SIG-M5 treated with dmso at 0.1 percent for 504 hours (cell line): ENCODE data around the gene SRRM3.
"Not testable (repeated sequence)": the region's sequence is repeated elsewhere in the genome, so short reads cannot be mapped to it uniquely, and the experiment has no call there.

Experiments used
- DNase-seq: peaks from one replicate; lab custom pipeline; 2025; ENCODE audit not compliant: unreplicated experiment; lab: John Stamatoyannopoulos, UW

The SRRM3 gene

DNA sequence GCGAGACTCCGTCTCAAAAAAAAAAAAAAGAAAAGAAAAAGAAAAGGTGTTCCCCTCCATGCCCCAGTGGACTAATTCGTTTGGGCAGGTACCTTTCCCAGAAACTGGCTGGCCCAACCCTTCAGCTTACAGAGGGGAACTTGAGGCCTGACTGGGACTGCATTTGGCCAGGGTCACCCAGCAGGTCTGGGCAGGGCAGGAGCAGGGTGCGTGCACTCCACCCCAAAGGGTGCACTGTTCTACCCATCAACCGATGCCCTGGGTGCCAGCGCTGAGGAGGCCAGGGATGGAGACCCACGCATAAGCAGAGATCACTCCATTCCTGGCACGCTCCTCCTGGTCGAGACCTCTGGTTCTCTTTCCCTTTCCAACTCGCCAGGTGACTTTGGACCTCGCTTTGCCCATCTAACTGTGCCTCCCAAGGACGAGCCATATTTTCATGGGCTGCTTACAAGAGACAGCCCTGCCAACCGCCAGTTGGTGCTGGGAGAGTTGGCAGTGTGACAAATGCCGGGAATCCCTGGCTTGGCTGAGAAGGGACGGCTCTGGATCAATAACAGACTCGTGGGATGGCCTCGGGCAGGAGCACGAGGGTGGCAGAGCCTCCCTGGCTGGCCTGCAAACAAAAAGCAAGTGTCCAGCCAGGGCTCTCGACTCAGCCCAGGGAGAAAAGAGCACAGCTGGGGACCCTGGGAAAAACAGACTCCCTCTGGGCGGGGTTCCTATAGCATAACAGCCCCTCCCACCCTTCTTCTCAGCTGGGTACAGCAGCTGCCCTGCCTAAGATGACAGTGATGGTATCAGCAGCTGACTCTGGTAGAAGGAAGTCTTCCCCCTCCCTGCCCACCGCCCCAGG lies 108.6 kb downstream of the SRRM3 start:
- DNase-seq = no peak

DNA sequence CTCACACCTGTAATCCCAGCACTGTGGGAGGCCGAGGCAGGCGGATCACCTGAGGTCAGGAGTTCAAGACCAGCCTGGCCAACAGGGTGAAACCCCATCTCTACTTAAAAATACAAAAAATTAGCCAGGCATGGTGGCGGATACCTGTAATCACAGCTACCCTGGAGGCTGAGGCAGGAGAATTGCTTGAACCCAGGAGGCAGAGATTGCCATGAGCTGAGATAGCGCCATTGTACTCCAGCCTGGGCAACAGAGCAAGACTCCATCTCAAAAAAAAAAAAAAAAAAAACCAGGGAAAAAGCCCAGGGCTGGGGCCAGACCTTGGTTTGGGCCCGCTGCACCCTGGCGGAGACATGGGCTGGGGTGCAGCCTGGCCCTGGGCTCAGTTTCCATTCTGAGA lies 110.1 kb downstream of the SRRM3 start:
- DNase-seq = not testable (repeated sequence)

DNA sequence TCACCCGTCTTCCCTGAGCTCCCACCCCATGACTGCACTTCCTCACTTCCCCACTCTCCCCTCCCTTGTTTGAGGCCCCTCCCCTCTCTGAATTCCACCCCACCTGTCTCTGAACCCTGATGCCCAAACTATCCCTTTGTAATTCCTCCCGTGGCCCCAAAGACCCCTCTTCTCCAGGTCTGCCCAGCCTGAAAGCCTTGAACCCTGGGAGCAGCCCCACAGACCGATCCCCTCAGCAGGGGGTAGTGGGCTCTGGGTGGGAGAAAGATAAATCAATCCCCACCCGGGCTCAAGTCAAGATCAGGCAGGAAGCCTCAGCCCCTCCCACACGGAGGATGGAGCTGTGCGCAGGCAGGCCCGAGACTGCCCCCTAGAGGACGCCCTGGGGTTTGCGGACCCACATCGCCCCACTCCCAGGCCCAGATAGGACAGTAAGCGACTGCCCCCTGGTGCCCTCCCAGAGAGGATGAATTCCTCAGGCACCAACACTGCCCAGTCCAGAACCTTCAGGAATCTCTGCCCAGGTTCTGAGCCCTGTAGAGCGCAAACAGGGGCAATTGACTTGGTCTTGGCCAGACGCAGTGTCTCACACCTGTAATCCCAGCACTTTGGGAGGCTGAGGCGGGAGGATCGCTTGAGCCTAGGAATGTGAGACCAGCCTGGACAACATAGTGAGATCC lies 112.5 kb downstream of the SRRM3 start:
- peak; percentile 90 for DNase-seq

GRCh38 chr7:76314740-76315139 lies 113.0 kb downstream of the SRRM3 start:
- not testable (repeated sequence) for DNase-seq

DNA sequence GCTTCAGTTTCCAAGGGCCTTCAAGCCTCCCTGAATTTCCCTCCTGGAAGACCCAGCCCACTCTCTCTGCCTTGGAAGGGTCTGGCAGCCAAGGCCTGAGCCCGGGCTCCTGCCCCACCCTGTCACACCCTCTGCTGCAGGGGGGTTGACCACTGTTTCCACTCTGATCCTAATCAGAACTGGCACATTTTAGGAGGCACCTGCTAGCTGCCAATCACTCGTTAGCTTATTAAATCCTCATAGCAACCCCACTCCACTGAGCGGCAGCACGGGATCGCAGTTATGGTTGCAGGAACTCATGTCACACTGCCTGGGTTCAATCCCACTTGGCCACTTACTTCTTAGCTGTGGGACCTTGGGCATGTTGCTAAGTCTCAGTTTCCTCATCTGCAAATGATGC lies 113.7 kb downstream of the SRRM3 start:
- no peak for DNase-seq

- DNase-seq = no peak
Measured at GRCh38 chr7:76316984-76317781, 115.5 kb downstream of the SRRM3 start.

GRCh38 chr7:76317782-76318487 lies 116.2 kb downstream of the SRRM3 start:
- DNase-seq = peak; percentile 96

- DNase-seq = peak; percentile 90
Measured at GRCh38 chr7:76318488-76319353, 117.0 kb downstream of the SRRM3 start.

DNA sequence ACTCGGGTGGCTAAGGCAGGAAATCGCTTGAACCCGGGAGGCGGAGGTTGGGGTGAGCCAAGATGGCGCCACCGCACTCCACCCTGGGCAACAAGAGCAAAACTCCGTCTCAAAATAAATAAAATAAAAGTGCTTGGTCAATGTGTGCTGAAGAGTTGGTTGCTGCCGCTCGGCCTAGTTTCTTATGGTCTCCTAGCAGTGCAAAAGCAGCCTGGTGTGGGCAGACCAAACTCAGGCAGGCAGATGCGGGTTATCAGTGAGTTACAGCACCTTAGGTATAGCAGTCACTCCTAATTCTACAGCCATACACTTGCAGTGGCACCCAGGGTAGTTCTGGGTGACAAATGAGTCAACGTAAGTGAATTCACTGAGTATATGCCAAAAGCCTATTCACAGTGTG lies 123.4 kb downstream of the SRRM3 start:
- DNase-seq = no peak

DNA sequence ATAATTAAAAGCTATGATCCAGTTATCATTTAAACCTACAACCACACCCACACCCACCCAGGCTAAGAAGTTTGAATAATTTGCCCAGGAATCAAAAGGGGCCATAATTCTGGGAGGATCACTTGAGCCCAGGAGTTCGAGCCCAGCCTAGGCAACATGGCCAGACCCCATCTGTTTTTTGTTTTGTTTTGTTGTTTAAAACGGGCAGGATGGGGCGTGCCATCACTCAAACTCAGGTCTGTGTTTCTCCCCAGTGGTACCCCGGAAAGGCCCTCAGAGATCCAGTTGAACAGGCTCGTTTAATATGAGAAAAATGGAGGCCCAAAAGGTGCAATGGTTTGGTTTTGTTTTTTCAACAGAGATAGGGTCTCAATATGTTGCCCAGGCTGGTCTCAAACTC lies 124.1 kb downstream of the SRRM3 start:
- no peak for DNase-seq

GRCh38 chr7:76326646-76327233 lies 125.0 kb downstream of the SRRM3 start:
- no peak for DNase-seq

- DNase-seq = no peak
Measured at GRCh38 chr7:76327610-76328009, 125.9 kb downstream of the SRRM3 start.

GRCh38 chr7:76328389-76328788 lies 126.7 kb downstream of the SRRM3 start:
- DNase-seq = no peak

- no peak for DNase-seq
Measured at GRCh38 chr7:76329479-76329878, 127.8 kb downstream of the SRRM3 start.

DNA sequence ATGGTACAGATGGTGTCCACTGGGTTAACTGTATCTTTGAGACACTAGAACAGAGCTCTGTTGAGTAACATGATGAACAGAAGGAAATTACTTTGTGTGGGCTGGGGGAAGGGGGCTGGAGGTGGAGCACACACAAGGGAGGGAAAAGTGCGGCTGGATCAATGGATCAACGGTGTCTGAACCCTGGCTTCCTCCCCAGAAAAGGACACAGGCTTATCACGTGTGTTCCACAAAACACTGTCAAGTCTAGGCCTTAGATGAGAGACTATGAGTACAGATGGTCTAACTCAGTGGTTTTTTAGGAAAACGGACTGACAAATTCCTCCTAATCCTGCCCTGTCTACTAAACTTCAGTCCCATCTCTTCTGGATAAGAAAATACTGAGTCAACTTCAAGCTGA lies 128.6 kb downstream of the SRRM3 start:
- DNase-seq = no peak

GRCh38 chr7:76330673-76331072 lies 129.0 kb downstream of the SRRM3 start:
- no peak for DNase-seq

GRCh38 chr7:76332078-76332477 lies 130.4 kb downstream of the SRRM3 start:
- no peak for DNase-seq

DNA sequence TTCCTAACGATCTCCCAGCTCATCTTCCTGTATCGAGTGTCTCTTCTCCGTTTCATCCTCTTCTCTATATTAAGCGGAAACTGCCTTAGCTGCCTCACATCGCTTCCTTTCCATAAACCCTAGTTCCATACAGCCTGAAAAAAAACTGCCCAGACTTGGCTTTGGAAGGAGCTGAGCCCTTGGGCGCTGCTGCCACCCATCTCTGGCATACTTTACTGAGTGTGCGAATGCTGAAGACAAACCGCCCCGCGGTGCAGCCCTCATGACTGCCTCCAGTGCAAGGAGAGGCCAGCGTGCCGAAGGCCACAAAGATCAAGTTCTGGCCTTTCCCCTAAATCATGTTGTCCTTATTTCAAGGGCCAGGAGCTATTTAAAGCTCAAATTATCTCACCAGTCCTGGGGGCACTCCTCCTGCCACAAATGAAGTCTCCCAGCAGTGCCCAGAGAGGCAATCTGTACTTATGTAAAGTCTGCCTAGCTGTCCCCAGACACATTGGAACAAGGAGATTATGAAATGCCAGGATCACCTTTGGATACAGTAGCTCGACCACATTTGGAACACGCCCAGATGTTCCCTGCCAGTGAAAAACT lies 131.9 kb downstream of the SRRM3 start:
- no peak for DNase-seq

DNA sequence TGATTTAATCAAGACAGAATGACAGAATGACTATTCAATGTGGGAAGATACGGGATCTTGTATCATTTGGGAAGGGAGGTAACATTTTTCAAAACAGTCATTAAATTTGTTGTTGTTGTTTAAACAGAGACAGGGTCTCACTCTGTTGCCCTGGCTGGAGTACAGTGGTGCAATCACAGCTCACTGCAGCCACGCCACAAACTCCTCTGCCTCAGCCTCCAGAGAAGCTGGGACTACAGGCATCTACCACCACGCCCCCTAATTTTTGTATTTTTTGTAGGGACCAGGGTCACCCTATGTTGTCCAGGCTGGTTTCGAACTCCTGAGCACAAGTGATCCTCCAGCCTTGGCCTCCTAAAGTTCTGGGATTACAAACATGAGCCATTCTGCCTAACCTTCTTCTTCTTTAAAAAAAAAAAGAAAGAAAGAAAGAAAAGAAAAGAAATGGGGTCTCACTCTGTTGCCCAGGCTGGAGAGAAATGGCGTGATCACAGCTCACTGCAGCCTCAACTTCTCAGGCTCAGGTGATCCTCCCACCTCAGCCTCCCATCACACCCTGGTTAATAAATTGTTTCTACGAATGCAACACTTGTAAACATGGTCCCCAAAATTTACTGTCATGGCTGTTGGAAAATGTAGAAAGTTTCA lies 132.7 kb downstream of the SRRM3 start:
- DNase-seq = no peak
